GM18861 (cell line): ENCODE measurements around the gene TBX19.

Experiments used
- ATAC-seq: cut with Tn5 transposase; IDR thresholded peaks from one replicate; pipeline ENCODE4 v1.9.1; 2021; ENCODE audit not compliant: unreplicated experiment

Gene TBX19

DNA sequence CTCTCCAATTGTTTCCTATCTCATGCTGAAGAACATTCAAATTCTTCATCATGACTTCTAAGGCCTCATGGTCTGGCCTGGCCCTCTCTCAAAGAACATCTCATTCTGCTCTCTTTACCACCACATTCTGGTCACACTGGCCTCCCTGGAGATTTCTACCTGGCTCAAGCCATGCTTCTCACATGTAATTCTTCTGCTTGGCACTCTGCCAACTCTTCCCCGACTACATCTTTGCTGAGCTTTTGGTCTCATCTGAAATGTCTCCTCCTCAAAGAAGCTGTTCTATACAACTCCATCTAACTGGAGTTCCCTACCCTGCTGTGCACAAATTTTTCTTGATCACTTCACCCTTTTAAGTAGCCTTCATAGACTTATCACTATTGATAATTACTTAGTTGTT lies 1.4 kb upstream of the TBX19 start:
- no peak for ATAC-seq

DNA sequence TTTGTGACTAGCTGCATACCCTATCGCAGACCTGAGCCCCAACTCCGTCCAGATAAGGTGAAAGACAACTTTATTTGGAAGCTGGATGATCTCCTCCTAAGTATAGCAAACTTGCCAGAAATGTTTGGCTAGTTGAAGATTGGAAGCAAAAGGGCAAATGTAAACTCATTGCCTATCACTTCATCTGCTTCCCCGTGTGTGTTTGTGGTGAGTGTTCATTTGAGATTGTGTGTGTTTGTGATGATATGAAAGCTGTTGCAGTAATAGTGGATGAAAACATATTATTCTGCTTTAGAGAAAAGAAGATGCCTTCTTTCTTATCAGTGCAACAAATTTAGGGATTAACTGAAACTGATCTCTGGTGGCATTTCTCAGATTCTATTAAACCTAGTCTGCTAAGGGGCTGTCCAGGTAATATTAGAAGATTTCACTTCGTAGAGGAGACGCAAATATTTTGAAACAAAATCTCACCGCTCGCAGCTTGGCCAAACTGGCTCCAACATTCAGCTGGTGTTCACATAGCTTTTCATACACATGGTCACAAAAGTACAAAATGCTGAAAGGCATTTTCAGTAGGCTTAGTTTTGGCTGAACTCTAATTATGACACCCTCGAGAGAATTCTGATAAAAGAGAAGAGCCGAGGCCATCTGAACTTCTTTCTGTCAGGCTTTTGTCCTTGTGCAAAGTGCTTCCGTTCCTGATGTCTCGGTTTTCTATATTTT lies 1.1 kb downstream of the TBX19 start:
- no peak for ATAC-seq

DNA sequence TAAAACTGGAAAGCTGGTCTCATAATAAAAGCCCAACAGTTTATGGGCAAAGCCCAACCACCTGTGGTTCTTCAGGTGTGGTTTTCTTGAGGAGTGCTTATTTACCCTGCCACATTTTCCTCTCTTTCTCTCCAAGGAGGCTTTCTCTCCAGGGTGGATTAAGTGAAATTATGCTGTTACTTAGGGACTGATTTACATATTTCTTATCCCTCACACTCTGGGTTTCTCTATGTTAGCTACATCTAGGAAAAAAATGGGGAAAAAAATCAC lies 4.8 kb downstream of the TBX19 start:
- no peak for ATAC-seq

DNA sequence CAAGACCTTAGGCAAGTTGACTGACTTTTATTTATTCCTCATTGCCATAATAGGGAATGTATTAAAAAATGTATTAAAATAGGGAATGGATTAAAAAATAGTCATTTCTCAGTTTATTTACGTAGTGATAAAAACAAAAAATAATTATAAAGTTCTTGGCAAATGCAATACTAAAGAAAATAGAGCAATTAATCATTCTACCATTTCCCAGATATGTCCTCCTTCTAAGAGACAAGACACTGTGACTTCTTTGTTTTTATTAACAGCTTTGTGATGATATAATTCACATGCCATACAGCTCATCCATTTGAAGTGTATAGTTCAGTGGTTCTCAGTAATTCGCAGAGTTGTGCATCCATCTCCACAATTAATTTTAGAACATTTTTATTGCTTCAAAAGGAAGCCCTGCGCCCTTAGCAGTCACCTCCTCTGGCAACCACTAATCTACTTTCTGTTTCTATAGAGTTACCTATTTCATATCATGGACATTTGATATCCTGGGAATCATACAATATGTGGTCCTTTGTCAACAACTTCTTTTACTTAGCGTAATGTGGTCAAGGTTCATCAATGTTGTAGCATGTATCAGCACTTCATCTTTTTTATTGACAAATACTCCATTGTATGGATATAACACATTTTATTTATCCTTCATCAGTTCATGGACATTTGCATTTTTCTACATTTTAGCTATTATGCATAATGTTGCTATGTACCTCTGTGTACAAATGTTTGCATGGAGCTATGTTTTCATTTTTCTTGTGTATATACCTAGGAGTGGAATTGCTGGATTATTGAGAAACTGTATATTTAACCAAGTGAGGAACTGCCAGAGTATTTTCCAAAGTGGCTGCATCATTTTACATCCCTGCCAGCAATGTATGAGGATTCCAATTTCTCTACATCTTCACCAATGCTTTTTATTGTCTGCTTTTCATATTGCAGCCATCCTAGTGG lies 5.6 kb downstream of the TBX19 start:
- no peak for ATAC-seq

DNA sequence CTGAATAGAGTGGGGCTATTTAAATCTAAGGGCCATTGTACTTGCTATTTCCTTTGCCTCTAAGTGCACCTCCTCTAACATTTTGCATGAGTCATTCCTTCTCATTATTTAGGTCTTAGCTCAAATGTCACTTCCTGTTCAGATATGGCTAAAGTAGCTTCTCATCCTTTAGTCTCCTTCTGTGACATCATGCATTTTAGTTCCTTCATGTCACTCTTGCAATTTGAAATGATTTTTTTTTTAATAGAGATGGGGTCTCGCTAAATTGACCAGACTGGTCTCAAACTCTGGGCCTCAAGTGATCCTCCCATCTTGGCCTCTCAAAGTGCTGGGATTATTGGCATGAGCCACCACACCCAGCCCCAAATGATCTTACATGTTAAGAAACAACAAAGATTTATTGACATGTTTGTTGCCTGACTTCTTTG lies 6.6 kb downstream of the TBX19 start:
- no peak for ATAC-seq

DNA sequence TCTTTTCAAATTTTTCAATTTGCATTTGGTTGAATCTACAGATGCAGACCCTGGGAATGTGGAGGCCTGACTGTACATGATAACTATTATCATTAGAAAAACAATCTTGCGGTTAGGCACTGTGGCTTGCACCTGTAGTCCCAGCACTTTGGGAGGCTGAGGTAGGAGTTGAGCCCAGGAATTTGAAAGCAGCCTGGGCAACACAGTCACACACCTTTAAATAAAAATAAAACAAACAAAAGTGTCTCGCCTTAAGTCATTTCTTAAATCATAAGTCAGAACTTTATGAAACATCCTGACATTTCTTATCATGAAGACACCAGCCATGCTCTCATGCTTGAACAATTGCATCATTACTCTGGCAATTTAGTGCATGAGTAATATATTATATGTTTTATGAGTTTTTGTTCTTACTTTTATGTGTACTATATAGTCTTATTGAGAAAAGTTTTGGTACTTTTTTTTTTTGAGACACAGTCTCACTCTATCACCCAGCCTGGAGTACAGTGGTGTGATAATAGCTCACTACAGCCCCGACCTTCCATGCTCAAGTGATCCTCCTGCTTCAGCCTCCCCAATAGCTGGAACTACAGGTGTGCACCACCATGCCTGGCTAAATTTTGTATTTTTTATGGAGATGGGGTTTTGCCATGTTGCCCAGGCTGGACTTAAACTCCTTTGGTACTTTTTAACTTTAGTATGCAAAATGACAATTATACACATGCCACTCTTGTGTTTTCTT lies 7.8 kb downstream of the TBX19 start:
- ATAC-seq, result no peak

DNA sequence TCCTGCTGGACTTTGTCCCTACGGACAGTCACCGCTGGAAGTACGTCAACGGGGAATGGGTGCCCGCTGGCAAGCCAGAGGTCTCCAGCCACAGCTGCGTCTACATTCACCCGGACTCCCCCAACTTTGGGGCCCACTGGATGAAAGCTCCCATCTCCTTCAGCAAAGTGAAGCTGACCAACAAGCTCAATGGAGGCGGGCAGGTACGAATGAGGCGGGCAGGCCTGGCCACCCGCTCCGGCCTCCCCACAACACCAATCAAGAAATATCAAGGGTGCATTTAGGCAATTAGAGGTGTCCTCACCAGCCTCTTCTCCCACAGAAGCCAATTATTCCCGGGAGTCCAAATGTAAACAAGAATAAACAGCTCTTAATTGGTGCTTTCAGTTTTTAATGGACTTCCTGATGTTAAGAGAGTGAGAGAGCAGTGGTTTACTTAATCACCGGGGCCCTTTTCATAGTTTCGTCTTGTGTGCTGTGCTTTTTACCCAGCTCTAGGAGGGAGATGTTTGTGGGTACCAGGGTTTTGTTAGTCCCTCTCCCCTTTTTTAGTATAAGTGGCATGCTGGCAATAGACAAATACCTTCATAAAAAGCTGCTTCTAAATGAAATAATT lies 10.7 kb downstream of the TBX19 start:
- ATAC-seq, result no peak

DNA sequence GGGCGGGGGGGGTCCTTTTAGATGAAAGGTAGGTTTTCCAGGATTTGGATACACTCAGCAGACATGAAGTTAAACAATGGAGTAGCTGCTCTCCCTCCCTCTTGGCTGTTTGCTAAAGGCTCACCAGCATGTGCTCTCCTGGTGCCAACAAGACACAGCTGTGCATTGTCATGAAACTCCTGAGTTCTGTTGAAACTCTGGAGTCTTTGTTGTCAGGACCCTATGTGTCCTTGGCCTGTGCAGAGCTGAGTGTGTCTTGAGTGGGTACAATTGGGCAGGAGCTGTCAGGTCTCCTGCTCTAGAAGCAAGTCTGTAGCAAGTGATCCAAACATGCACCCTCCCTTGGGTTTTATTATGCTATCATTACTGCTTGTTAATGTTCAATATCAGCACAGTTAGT lies 12.7 kb downstream of the TBX19 start:
- no peak for ATAC-seq

DNA sequence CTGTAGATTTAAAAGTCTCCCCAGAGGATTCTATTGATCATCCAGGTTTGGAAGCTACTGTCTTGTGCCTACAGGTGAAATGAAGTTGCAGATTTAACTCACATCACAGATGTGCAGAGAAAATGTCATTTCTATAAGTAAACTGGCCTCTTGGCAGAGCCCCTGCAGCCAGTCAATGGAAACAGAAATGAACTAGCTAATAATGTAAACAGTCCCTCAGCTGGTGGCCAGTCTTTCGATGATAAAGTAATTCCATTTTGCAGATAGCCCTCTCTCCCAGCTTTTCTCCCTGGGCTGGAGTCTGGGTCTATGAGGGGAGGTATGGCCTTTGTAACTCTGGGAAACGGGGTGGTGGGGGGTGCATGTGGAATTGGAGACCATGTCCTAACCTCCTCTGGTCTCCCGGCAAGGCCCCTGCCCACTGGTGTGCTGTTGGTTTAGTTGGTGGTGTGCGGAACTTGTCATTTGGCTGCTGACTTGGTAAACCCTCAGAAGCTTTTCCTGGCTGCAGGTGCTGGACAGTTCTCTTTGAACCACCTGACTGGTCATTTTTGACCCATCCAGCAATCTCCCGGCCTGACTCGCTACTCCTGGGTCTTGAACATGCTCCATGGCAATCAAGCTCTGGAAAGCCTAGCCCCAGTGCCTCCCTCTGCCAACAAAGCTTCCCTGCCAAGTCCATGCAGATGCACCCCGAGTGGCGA lies 14.9 kb downstream of the TBX19 start:
- no peak for ATAC-seq

DNA sequence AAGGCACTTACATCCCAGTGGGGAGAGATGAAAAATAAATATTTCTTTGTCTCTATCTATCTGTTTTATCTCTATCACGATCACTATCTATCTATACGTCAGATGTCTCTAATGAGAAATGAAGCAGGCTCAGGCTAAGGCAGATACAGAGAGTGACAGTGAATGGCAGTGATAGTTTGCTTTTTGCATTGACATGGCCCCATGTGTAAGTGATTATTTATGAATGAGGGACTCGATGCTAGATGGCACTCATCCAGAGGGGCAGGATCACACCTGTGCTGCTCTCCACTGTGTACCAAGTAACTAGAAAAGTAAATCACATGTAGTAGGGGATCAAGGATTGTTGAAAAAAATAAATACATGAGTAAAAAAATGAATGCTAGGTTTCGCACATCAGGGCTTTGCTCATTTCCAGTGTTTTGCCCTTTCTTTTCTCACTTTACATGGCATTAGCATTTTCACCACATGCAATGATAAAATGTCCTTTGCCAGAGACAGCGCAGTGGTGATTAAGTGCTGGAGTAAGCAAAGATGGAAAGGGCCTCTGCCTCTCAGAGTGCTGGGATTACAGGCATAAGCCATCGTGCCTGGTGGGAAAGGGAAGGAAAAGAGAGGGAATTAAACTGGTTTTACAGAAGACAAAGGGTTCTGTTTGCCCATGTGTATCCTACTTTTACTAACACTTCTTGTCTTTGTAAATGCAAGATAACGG lies 16.5 kb downstream of the TBX19 start:
- ATAC-seq, result no peak

DNA sequence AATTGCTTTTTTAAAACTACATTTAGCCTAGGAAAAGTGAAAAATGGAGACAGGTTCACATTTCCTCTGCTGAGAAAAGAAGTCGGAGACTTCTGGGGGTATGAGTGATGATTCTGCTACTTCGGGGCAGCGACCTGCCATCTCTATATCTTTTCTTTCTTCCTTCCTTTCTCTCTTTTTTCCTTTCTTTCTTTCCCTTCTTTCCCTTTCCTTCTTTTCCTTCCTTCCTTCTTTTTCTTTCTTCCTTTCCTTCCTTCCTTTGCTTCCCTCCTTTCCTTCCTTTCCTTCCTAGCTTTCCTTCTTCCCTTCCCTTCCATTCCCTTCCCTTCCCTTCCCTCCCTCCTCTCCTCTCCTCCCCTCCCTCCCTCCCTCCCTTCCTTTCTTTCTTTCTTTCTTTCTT lies 17.8 kb downstream of the TBX19 start:
- no peak for ATAC-seq

DNA sequence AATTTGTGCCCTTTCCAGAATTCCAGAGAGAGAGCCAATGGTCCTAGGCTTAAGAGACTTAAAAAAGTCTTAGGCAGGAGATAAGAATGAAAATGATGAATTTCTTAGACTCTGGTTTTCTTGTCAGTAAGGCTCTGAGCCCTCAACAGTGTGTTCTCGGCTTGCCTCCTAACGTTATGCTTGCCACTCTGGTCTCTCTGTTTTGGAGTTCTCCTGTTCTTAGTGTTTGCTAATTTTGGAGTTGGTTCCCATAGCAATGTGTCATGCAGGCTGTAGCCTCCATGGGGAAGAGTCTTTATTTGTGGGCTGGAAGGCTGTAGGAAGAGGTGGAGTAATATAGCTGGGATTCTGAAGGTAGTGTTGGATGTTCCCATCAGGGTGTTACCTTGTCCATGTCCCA lies 19.9 kb downstream of the TBX19 start:
- ATAC-seq, result no peak

DNA sequence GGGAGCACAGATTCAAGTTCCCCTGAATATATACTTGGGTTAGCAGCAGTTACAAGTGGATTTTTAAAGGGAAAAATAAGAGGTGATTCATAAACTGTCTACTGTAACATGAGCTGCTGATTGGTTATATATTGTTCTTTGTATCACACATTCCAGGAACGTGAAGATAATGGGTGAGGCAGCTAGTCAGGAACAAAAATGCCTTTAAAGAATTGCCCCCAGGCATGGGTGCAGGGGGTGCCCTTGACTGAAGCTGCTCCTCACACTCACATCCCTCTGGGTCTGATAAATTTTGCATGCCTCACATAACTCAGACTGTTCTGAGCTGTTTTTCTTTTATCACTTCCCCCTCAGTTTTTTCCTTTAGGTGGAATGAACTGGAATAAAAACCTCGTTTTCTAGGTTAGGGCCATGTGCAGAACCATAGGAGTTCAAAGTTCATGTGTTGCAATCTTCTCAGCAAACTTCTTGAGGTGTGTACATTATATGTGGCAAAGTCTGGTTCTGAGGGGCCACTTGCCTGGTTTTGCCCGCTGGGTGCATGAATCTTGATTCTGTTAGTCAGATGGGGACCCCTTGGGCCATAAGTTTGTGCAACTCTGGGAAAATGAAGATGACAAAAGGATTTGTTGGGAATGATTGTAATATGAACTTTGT lies 21.1 kb downstream of the TBX19 start:
- ATAC-seq, result no peak

DNA sequence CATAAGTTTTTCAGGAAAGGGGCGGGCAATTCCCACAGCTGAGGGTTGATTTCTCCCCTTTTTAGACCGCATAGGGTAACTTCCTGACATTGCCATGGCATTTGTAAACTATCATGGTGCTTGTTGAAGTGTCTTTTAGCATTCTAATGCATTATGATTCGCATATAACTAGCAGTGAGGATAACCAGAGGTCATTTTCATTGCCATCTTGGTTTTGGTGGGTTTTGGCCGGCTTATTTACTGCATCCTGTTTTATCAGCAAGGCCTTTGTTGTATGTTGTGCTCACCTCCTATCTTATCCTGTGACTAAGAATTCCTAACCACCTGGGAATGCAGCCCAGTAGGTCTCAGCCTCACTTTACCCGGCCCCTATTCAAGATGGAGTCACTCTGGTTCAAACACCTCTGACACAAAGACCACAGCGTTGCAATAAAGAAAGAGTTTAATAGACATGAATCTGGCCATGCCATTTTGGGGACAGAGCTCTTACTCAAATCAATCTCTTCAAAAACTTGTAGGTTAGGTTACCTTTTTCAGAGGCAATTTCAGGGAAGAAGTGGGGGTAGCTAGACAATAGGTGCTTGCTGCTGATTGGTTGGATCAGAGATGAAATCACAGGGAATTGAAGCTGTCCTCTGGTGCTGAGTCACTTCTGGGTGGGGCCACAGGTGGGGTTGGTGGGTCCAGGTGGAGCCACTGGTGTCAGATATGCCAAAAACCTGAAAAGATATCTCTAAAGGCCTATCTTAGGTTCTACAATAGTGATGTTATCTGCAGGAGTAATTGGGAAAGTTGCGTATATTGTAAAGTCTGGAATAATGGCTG lies 23.3 kb downstream of the TBX19 start:
- ATAC-seq, result no peak

DNA sequence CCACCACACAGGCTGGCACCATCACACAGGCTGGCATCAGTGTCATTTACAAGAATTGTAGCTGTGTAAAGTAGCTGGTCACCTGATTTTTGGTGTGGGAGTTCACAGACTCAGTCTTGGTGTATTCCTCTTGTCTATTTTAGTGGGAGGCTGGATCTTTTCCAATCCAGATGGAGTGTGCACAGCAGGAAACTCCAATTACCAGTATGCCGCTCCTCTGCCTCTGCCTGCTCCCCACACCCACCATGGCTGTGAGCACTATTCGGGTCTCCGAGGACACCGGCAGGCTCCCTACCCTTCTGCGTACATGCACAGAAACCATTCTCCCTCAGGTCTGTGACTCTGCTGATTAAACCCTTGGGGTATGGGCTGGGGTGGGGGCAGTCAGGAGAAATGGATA lies 24.2 kb downstream of the TBX19 start:
- no peak for ATAC-seq

DNA sequence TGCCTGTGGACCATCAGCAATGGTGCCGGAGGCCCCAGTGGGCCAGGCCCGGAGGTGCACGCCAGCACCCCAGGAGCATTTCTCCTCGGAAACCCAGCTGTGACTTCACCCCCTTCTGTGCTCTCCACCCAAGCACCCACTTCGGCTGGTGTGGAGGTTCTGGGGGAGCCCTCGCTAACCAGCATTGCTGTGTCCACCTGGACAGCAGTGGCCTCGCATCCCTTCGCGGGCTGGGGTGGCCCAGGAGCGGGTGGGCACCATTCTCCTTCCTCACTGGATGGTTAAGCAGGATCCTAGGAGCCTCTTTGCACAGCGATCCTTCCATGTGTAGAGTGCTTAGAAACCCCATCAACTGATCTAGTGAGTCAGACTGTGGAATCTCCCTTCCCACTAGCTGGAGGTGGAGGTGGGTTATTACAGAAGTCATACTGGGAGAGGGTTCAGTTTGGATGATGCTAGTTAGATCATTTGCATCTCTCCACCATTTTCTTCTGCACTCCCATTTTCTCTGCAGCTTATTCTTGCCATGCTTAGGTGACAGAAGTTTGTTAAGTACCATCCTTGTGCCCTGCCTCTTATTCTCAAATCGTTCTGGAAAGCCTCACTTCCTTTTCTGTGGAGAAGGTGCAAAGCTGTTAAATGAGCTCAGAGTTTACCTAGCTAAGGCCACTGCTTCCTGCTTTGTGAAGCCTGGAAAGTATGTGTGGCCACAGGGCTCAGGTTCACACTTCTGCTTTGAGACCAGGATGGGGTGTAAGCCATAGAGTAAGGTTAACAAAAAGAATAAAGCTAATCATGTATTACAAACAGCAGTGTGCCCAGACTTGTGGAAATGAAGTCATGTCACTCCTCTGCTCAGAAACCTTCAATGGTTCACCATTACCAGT lies 32.3 kb downstream of the TBX19 start:
- ATAC-seq, result no peak

DNA sequence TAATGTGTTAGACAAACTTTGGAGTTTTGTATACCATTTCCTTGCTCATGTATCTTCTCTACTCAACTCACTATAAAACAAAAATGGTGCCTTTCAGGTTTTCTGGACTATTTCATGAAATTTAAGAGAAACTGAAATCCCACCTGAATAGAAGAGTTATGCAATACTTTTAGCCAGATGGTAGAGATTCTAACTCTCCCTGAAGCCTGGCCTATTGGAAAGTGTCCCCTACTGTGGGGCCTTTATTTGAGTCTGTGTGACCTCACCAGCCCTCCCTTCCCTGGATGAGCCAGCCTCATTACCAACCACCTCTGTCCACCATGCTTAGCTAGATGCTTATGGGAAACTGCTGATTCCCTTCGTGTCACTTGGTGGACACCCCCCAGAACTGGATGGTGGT lies 35.5 kb downstream of the TBX19 start:
- ATAC-seq, result no peak

DNA sequence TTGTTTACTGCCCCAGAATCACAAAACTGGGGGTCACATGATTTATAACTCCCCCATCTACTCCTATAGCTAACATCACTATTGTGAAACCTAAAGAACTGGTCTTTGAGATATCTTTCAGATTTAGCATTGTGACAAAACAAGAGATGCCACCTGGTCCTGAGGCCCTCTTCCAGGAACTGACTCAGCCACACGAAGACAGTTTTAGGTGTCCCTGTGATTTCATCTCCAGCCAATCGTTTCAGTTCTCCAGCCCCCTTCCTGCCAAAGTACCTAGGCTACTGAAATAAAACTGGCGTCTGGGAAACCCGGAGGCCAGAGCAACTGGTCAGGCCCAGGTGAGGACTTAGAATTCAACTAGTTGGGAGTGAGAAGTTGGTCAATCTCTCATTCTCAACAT lies 36.6 kb downstream of the TBX19 start:
- ATAC-seq, result no peak
